HEK293 (cell line): ENCODE measurements around the gene ORM2.

Experiments used
- CTCF ChIA-PET: fragments of 350-600 bp; formaldehyde crosslinking; extraction: SDS; loops from one replicate; lab custom pipeline; 2021; ENCODE audit warnings: antibody characterized with exemption; lab: Yijun Ruan, JAX
- POLR2A ChIA-PET: fragments of 300-600 bp; formaldehyde crosslinking; extraction: SDS; loops from one replicate; lab custom pipeline; 2020; ENCODE audit warnings: antibody characterized with exemption, inconsistent platforms; lab: Yijun Ruan, JAX
- H3K27ac ChIP-seq: fragments of 200-500 bp; sonication (Bioruptor generic); 2 replicates; pipeline ENCODE4 v1.5.1; 2014; ENCODE audit warnings: low read depth, low read length, control low read depth, inconsistent platforms; ENCODE audit errors: extremely low read depth
- H3K36me3 ChIP-seq, 2 experiments: fragments of 200-500 bp in 1 of 2; sonication (Bioruptor generic) in 1 of 2; 1 replicate in 1 of 2; 2 replicates in 1 of 2; pipeline ENCODE4 v1.5.1; 2014 to 2017; ENCODE audit warnings: inconsistent platforms in 2 of 2, low read length in 2 of 2; ENCODE audit not compliant: control insufficient read depth in 2 of 2, insufficient read depth in 1 of 2
- H3K4me1 ChIP-seq: fragments of 200-500 bp; sonication (Bioruptor generic); 2 replicates; pipeline ENCODE4 v1.5.1; 2014; ENCODE audit warnings: mild to moderate bottlenecking, low read length, inconsistent platforms; ENCODE audit not compliant: control insufficient read depth, insufficient read depth
- H3K4me3 ChIP-seq: 2 replicates; pipeline ENCODE4 v1.5.1; 2011; ENCODE audit warnings: low read depth, mild to moderate bottlenecking, control low read depth, low read length, moderate library complexity
- H3K9me3 ChIP-seq: fragments of 200-500 bp; sonication (Bioruptor generic); 2 replicates; pipeline ENCODE4 v1.5.1; 2014; ENCODE audit warnings: low read depth, low read length, inconsistent platforms; ENCODE audit not compliant: control insufficient read depth, insufficient read depth
- ATF2 ChIP-seq: fragments of 450-650 bp; formaldehyde crosslinking; IDR thresholded peaks from 2 replicates; pipeline ENCODE4 v1.5.1; 2016; ENCODE audit warnings: missing biosample characterization, missing genetic modification characterization, low read depth
- BCL11B ChIP-seq: fragments of 450-650 bp; formaldehyde crosslinking; IDR thresholded peaks from 2 replicates; pipeline ENCODE4 v1.5.1; 2016; ENCODE audit warnings: low read depth, missing biosample characterization, missing genetic modification characterization
- OSR2 ChIP-seq: fragments of 450-650 bp; formaldehyde crosslinking; IDR thresholded peaks from 2 replicates; pipeline ENCODE4 v1.5.1; 2016; ENCODE audit warnings: missing biosample characterization, missing genetic modification characterization
- SETDB1 ChIP-seq: IDR thresholded peaks from one replicate; pipeline ENCODE4 v1.6.1; 2017; ENCODE audit warnings: mild to moderate bottlenecking, low read length, moderate library complexity, mixed read lengths; ENCODE audit not compliant: insufficient read length
- TSHZ1 ChIP-seq: fragments of 450-650 bp; formaldehyde crosslinking; IDR thresholded peaks from 2 replicates; pipeline ENCODE4 v1.5.1; 2016; ENCODE audit warnings: missing biosample characterization, missing genetic modification characterization, borderline replicate concordance
- ZBTB21 ChIP-seq: fragments of 450-650 bp; formaldehyde crosslinking; IDR thresholded peaks from 2 replicates; pipeline ENCODE4 v1.5.1; 2017; ENCODE audit warnings: missing biosample characterization, missing genetic modification characterization
- ZBTB44 ChIP-seq: fragments of 450-650 bp; IDR thresholded peaks from 2 replicates; pipeline ENCODE4 v1.5.1; 2018; ENCODE audit warnings: missing biosample characterization, mild to moderate bottlenecking, missing genetic modification characterization
- ZBTB49 ChIP-seq: fragments of 450-650 bp; formaldehyde crosslinking; IDR thresholded peaks from 2 replicates; pipeline ENCODE4 v1.5.1; 2016; ENCODE audit warnings: missing biosample characterization, missing genetic modification characterization, low read depth
- ZNF148 ChIP-seq: fragments of 450-650 bp; formaldehyde crosslinking; IDR thresholded peaks from 2 replicates; pipeline ENCODE4 v1.5.0; 2017; ENCODE audit warnings: missing biosample characterization, missing genetic modification characterization, borderline replicate concordance
- ZNF169 ChIP-seq: fragments of 450-650 bp; formaldehyde crosslinking; IDR thresholded peaks from 2 replicates; pipeline ENCODE4 v1.5.1; 2016; ENCODE audit warnings: missing biosample characterization, missing genetic modification characterization
- ZNF174 ChIP-seq: fragments of 450-650 bp; formaldehyde crosslinking; IDR thresholded peaks from 2 replicates; pipeline ENCODE4 v1.5.0; 2017; ENCODE audit warnings: missing biosample characterization, mild to moderate bottlenecking, missing genetic modification characterization
- ZNF324 ChIP-seq: fragments of 450-650 bp; formaldehyde crosslinking; IDR thresholded peaks from 2 replicates; pipeline ENCODE4 v1.5.1; 2016; ENCODE audit warnings: missing biosample characterization, missing genetic modification characterization
- ZNF37A ChIP-seq: fragments of 450-650 bp; IDR thresholded peaks from 2 replicates; pipeline ENCODE4 v1.5.1; 2018; ENCODE audit warnings: missing biosample characterization, missing genetic modification characterization
- ZNF404 ChIP-seq: fragments of 450-650 bp; formaldehyde crosslinking; IDR thresholded peaks from 2 replicates; pipeline ENCODE4 v1.5.1; 2017; ENCODE audit warnings: missing biosample characterization, missing genetic modification characterization
- ZNF513 ChIP-seq: fragments of 450-650 bp; IDR thresholded peaks from 2 replicates; pipeline ENCODE4 v1.5.1; 2018; ENCODE audit warnings: missing biosample characterization, missing genetic modification characterization
- ZNF530 ChIP-seq: fragments of 450-650 bp; formaldehyde crosslinking; IDR thresholded peaks from 2 replicates; pipeline ENCODE4 v1.5.1; 2016; ENCODE audit warnings: low read depth, missing biosample characterization, missing genetic modification characterization
- ZNF555 ChIP-seq: fragments of 450-650 bp; formaldehyde crosslinking; conservative IDR thresholded peaks from 2 replicates; pipeline ENCODE4 v1.5.1; 2017; ENCODE audit warnings: missing biosample characterization, mild to moderate bottlenecking, missing genetic modification characterization, inconsistent platforms
- ZNF560 ChIP-seq: fragments of 450-650 bp; formaldehyde crosslinking; IDR thresholded peaks from 2 replicates; pipeline ENCODE4 v1.5.1; 2017; ENCODE audit warnings: missing biosample characterization, missing genetic modification characterization, borderline replicate concordance
- ZNF701 ChIP-seq: fragments of 450-650 bp; formaldehyde crosslinking; IDR thresholded peaks from 2 replicates; pipeline ENCODE4 v1.5.1; 2016; ENCODE audit warnings: missing biosample characterization, missing genetic modification characterization
- ZNF776 ChIP-seq: fragments of 450-650 bp; formaldehyde crosslinking; IDR thresholded peaks from 2 replicates; pipeline ENCODE4 v1.5.0; 2017; ENCODE audit warnings: missing biosample characterization, missing genetic modification characterization, borderline replicate concordance
- ZNF830 ChIP-seq: fragments of 450-650 bp; IDR thresholded peaks from 2 replicates; pipeline ENCODE4 v1.5.0; 2018; ENCODE audit warnings: missing biosample characterization, missing genetic modification characterization, low read depth, mild to moderate bottlenecking, moderate library complexity
- ZXDB ChIP-seq: fragments of 450-650 bp; formaldehyde crosslinking; IDR thresholded peaks from 2 replicates; pipeline ENCODE4 v1.5.1; 2016; ENCODE audit warnings: missing biosample characterization, missing genetic modification characterization

ORM2 gene

GRCh38 chr9:114359801-114360200 is 30.1 kb downstream of the ORM2 start (continued):
- TF ChIP-seq OSR2 (tag by site-specific recombination) (no peak), ZNF174 (tag by site-specific recombination) (no peak), ZNF513 (tag by site-specific recombination) (no peak), ZBTB21 (tag by site-specific recombination) (no peak), TSHZ1 (tag by site-specific recombination) (no peak)
- TF ChIP-seq, all 188 proteins: peak for 0

- TF ChIP-seq ZXDB (no peak), ZBTB44 (no peak), ZNF776 (tag by site-specific recombination) (no peak), ZNF148 (tag by site-specific recombination) (no peak), ZNF555 (tag by site-specific recombination) (no peak), ZNF530 (no peak), ZNF404 (tag by site-specific recombination) (no peak), ATF2 (no peak), ZNF701 (no peak), BCL11B (tag by site-specific recombination) (no peak), ZNF37A (tag by site-specific recombination) (no peak), SETDB1 (no peak), ZNF169 (no peak), ZNF324 (no peak), ZNF560 (tag by site-specific recombination) (no peak), ZNF830 (tag by site-specific recombination) (no peak), ZBTB49 (tag by site-specific recombination) (no peak)
- Histone ChIP-seq H3K4me1 (no peaks in the 10 kb centered on the region), H3K36me3 (peaks cover 0 to 14% of the 10 kb centered on the region in 2 experiments; a peak in 1 of 3 replicates), H3K4me3 (no peak overlapping the region), H3K9me3 (no peaks in the 10 kb centered on the region), H3K27ac (no peak overlapping the region)
- ChIA-PET CTCF (no interaction called here), POLR2A (no interaction called here)
These were observed 31.9 kb downstream of the ORM2 start for GRCh38 chr9:114361542-114361941.
